Loucy (cell line): ENCODE data around the gene DEPDC5.

ENCODE experiments used
- H2AFZ ChIP-seq: fragments of 200-600 bp; sonication (generic); 2 replicates; pipeline ENCODE4 v1.6.0; 2016; ENCODE audit warnings: antibody characterized with exemption, mild to moderate bottlenecking, low read length, moderate library complexity
- H3F3A ChIP-seq: fragments of 200-600 bp; 2 replicates; pipeline ENCODE4 v1.6.0; 2016; ENCODE audit warnings: antibody characterized with exemption, low read depth, mild to moderate bottlenecking
- H3K27me3 ChIP-seq: fragments of 200-600 bp; sonication (generic); 2 replicates; pipeline ENCODE4 v1.6.1; 2014; ENCODE audit warnings: low read length, mild to moderate bottlenecking; ENCODE audit not compliant: insufficient read depth, poor library complexity, severe bottlenecking
- H3K36me3 ChIP-seq: fragments of 200-600 bp; sonication (generic); 2 replicates; pipeline ENCODE4 v1.6.1; 2016; ENCODE audit warnings: low read length; ENCODE audit not compliant: insufficient read depth
- H3K4me1 ChIP-seq: fragments of 200-600 bp; sonication (generic); 2 replicates; pipeline ENCODE4 v1.5.1; 2014; ENCODE audit warnings: low read length, mild to moderate bottlenecking; ENCODE audit not compliant: insufficient read depth, poor library complexity, severe bottlenecking
- H3K4me2 ChIP-seq: fragments of 200-600 bp; sonication (generic); 2 replicates; pipeline ENCODE4 v1.6.0; 2014; ENCODE audit warnings: antibody characterized with exemption, low read length, low read depth, mild to moderate bottlenecking; ENCODE audit not compliant: poor library complexity, severe bottlenecking
- H3K4me3 ChIP-seq: fragments of 200-600 bp; sonication (generic); 2 replicates; pipeline ENCODE4 v1.5.1; 2014; ENCODE audit warnings: low read length, mild to moderate bottlenecking, mixed read lengths; ENCODE audit not compliant: poor library complexity, severe bottlenecking
- H3K79me2 ChIP-seq: fragments of 200-600 bp; sonication (generic); 2 replicates; pipeline ENCODE4 v1.6.1; 2014; ENCODE audit warnings: low read length; ENCODE audit not compliant: insufficient read depth
- H3K9ac ChIP-seq: fragments of 200-600 bp; sonication (generic); 2 replicates; pipeline ENCODE4 v1.6.0; 2014; ENCODE audit warnings: mild to moderate bottlenecking, low read depth, low read length, moderate library complexity; ENCODE audit not compliant: poor library complexity, severe bottlenecking
- H3K9me2 ChIP-seq: fragments of 200-600 bp; sonication (generic); replicated peaks from 2 replicates; pipeline ENCODE4 v1.6.1; 2016; ENCODE audit warnings: low read depth, low read length, mixed read lengths
- H3K9me3 ChIP-seq: fragments of 200-600 bp; sonication (generic); 2 replicates; pipeline ENCODE4 v1.6.1; 2014; ENCODE audit warnings: mild to moderate bottlenecking, antibody characterized with exemption, low read length, low read depth; ENCODE audit not compliant: insufficient read depth
- H4K20me1 ChIP-seq: fragments of 200-600 bp; sonication (generic); 2 replicates; pipeline ENCODE4 v1.6.0; 2014; ENCODE audit warnings: antibody characterized with exemption, low read length, mild to moderate bottlenecking; ENCODE audit not compliant: insufficient read depth, poor library complexity, severe bottlenecking
- CTCF ChIP-seq: fragments of 200-600 bp; sonication (generic); conservative IDR thresholded peaks from 2 replicates; pipeline ENCODE4 v1.5.1; 2014; ENCODE audit warnings: mild to moderate bottlenecking, antibody characterized with exemption, low read length
- EZH2phosphoT487 ChIP-seq: fragments of 200-600 bp; IDR thresholded peaks from 2 replicates; pipeline ENCODE4 v1.6.1; 2018; ENCODE audit warnings: antibody characterized with exemption, mild to moderate bottlenecking, moderate library complexity, borderline replicate concordance

The DEPDC5 gene

GRCh38 chr22:31870890-31871289 lies 117.1 kb downstream of the DEPDC5 start:
- Histone ChIP-seq H3K79me2 (no peaks in the 10 kb centered on the region), H3K9me3 (no peaks in the 10 kb centered on the region), H4K20me1 (no peaks in the 10 kb centered on the region), H3K9ac (no peak overlapping the region), H3K4me3 (no peak overlapping the region), H3K36me3 (peaks cover 49% of the 10 kb centered on the region; the same call in 1 of the 2 replicates), H3F3A (no peaks in the 10 kb centered on the region; the same call in 1 of the 2 replicates), H3K4me1 (peaks cover 5% of the 10 kb centered on the region), H3K9me2 (no peaks in the 10 kb centered on the region), H3K4me2 (no peak overlapping the region), H2AFZ (no peak overlapping the region), H3K27me3 (no peaks in the 10 kb centered on the region)
- TF ChIP-seq CTCF (no peak), EZH2phosphoT487 (no peak)

GRCh38 chr22:31871480-31871879 lies 117.7 kb downstream of the DEPDC5 start:
- Histone ChIP-seq H2AFZ (no peak overlapping the region), H3K79me2 (no peaks in the 10 kb centered on the region), H3K4me1 (peaks cover 6% of the 10 kb centered on the region), H3F3A (no peaks in the 10 kb centered on the region; the same call in 1 of the 2 replicates), H3K27me3 (no peaks in the 10 kb centered on the region), H4K20me1 (no peaks in the 10 kb centered on the region), H3K9me3 (no peaks in the 10 kb centered on the region), H3K9me2 (no peaks in the 10 kb centered on the region), H3K36me3 (peaks cover 49% of the 10 kb centered on the region; the same call in 1 of the 2 replicates), H3K9ac (no peak overlapping the region), H3K4me3 (no peak overlapping the region), H3K4me2 (no peak overlapping the region)
- TF ChIP-seq CTCF (no peak), EZH2phosphoT487 (no peak)

GRCh38 chr22:31872209-31872608 lies 118.4 kb downstream of the DEPDC5 start:
- Histone ChIP-seq H3K9ac (no peak overlapping the region), H3K9me2 (no peaks in the 10 kb centered on the region), H3K4me3 (no peak overlapping the region), H3K36me3 (peaks cover 49% of the 10 kb centered on the region; the same call in 1 of the 2 replicates), H3K79me2 (no peaks in the 10 kb centered on the region), H4K20me1 (no peaks in the 10 kb centered on the region), H3K4me2 (no peak overlapping the region), H3K9me3 (no peaks in the 10 kb centered on the region), H3K27me3 (no peaks in the 10 kb centered on the region), H3F3A (no peaks in the 10 kb centered on the region; the same call in 1 of the 2 replicates), H3K4me1 (peaks cover 8% of the 10 kb centered on the region), H2AFZ (no peak overlapping the region)
- no peak for TF ChIP-seq EZH2phosphoT487
- TF ChIP-seq CTCF, result peak; percentile 64
